Fibroblast of the aortic adventitia (primary cell): ENCODE data around the gene CSPG4. TPM values are rescaled to one million over a fixed set of nuclear protein-coding genes. Genes with fewer than 3 reads are reported as not detected.
A peak's percentile ranks its signal among the peaks of the same experiment; 100 is the strongest.

ENCODE experiments used
- DNase-seq: peaks from one replicate; pipeline ENCODE4 v3.0.0-alpha.2; 2010; ENCODE audit warnings: low read depth
- H3K4me3 ChIP-seq: 2 replicates; pipeline ENCODE4 v1.5.1; 2011; ENCODE audit warnings: low read depth, mild to moderate bottlenecking, control low read depth, low read length, moderate library complexity
- CTCF ChIP-seq: IDR thresholded peaks from 2 replicates; pipeline ENCODE4 v1.5.1; 2011; ENCODE audit warnings: mild to moderate bottlenecking, low read length, control low read depth, inconsistent platforms; ENCODE audit not compliant: insufficient read depth
- total RNA-seq: library from RNA; depleted of rRNA; stranded (reverse); fragments of >200 nt; gene quantifications from 2 replicates; pipeline ENCODE4 v1.2.3, GENCODE V29; 2012; ENCODE audit warnings: low replicate concordance

CSPG4 gene
- total RNA-seq, 1 donor = 27.8 TPM

- TF ChIP-seq CTCF = peak; percentile 51
- H3K4me3 ChIP-seq = no peak overlapping the region
- peak; percentile 32 for DNase-seq
Measured at GRCh38 chr15:75727851-75728715, 15.4 kb upstream of the CSPG4 start.

GRCh38 chr15:75727031-75727531, 14.4 kb upstream of the CSPG4 start:
- no peak overlapping the region for H3K4me3 ChIP-seq
- no peak for TF ChIP-seq CTCF
- DNase-seq = no peak

GRCh38 chr15:75725719-75726607, 13.3 kb upstream of the CSPG4 start:
- no peak overlapping the region for H3K4me3 ChIP-seq
- no peak for TF ChIP-seq CTCF
- DNase-seq = no peak

GRCh38 chr15:75725006-75725718, 12.5 kb upstream of the CSPG4 start:
- no peak overlapping the region for H3K4me3 ChIP-seq
- no peak for DNase-seq
- no peak for TF ChIP-seq CTCF

GRCh38 chr15:75723847-75724660, 11.4 kb upstream of the CSPG4 start:
- H3K4me3 ChIP-seq = no peak overlapping the region
- peak; percentile 91 for DNase-seq
- no peak for TF ChIP-seq CTCF
